Upper lobe of right lung (tissue), 1 donor: ENCODE results near the gene CEPT1. TPM values are rescaled to one million over a fixed set of nuclear protein-coding genes. Genes with fewer than 3 reads are reported as not detected.
A peak's percentile ranks its signal among the peaks of the same experiment; 100 is the strongest.

Source experiments
- ATAC-seq: fragments of 200-7000 bp; cut with Tn5 transposase; one replicate; pipeline ENCODE4 v1.9.1; 2020; ENCODE audit warnings: mild to moderate bottlenecking, moderate library complexity
- DNase-seq: peaks from one replicate; pipeline ENCODE4 v3.0.0-alpha.2; 2020
- H3K27ac ChIP-seq: fragments of 200-600 bp; one replicate; pipeline ENCODE4 v1.8.0; 2022
- H3K27me3 ChIP-seq: fragments of 200-600 bp; one replicate; pipeline ENCODE4 v1.8.0; 2022; ENCODE audit warnings: mild to moderate bottlenecking
- H3K36me3 ChIP-seq: fragments of 200-600 bp; one replicate; pipeline ENCODE4 v1.8.0; 2022
- H3K4me1 ChIP-seq: fragments of 200-600 bp; one replicate; pipeline ENCODE4 v1.8.0; 2022
- H3K4me3 ChIP-seq: fragments of 200-600 bp; one replicate; pipeline ENCODE4 v1.8.0; 2022; ENCODE audit warnings: mild to moderate bottlenecking
- H3K9me3 ChIP-seq: fragments of 200-600 bp; one replicate; pipeline ENCODE4 v1.8.0; 2022
- CTCF ChIP-seq: fragments of 200-600 bp; IDR thresholded peaks from one replicate; pipeline ENCODE4 v1.8.0; 2022; ENCODE audit warnings: antibody characterized with exemption
- intact Hi-C: fragments of 100-400 bp; cut with DNase I; formaldehyde crosslinking; loops from one replicate; pipeline ENCODE4 v1.11.0; 2022
- total RNA-seq: library from RNA; stranded (reverse); fragmentation: NEBNext Ultra II Directional; extraction: Animal tissue kit (Norgen Biotek cat#: 25700); gene quantifications from one replicate; pipeline ENCODE4 v1.2.1, GENCODE V29; 2021
- donor health status: DM: no; HTN: yes; CAD: no; lungs with severe emphysema.

CEPT1 gene
- total RNA-seq, 1 donor from 2014 or later, result 57.6 TPM

DNA sequence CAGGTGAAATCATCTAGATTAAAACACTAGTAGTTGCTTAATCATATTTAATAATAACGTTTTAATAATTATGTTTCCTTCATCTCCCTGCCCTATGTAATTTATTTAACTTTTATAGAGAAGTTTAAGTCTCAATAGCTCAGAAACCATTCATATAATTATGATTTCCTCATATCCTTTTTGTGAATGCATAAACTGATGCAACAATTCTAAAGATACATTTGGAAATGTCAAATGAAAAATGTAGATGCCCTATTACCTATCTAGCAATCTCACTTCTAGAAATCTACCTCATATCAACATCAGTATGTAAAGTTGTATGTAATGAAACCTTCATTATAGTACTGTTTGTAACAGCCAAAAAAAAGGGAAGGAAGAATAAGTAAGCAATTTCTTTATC is 10.6 kb upstream of the CEPT1 start:
- Histone ChIP-seq H3K27ac (no peak overlapping the region), H3K4me1 (peaks cover 4% of the 10 kb centered on the region), H3K27me3 (no peaks in the 10 kb centered on the region), H3K4me3 (no peak overlapping the region), H3K36me3 (peaks cover 48% of the 10 kb centered on the region), H3K9me3 (no peaks in the 10 kb centered on the region)
- intact Hi-C loops, result no loop called here
- no peak for ATAC-seq
- no peak for DNase-seq
- no peak for TF ChIP-seq CTCF

GRCh38 chr1:111131693-111132092 is 8.3 kb upstream of the CEPT1 start:
- Histone ChIP-seq H3K9me3 (no peaks in the 10 kb centered on the region), H3K27ac (no peak overlapping the region), H3K4me3 (no peak overlapping the region), H3K27me3 (no peaks in the 10 kb centered on the region), H3K4me1 (peaks cover 4% of the 10 kb centered on the region), H3K36me3 (peaks cover 46% of the 10 kb centered on the region)
- intact Hi-C loops, result no loop called here
- no peak for TF ChIP-seq CTCF
- DNase-seq (no peak), ATAC-seq (no peak)

- ATAC-seq (peak; percentile 73), DNase-seq (no peak)
- H3K27me3 ChIP-seq, result no peaks in the 10 kb centered on the region
- H3K4me3 ChIP-seq, result no peak overlapping the region
- peak overlapping the region; percentile 13 for H3K27ac ChIP-seq
- H3K4me1 ChIP-seq, result peaks cover 11% of the 10 kb centered on the region
- no peaks in the 10 kb centered on the region for H3K9me3 ChIP-seq
- intact Hi-C loops, result no loop called here
- TF ChIP-seq CTCF, result no peak
- H3K36me3 ChIP-seq, result peaks cover 44% of the 10 kb centered on the region
Observed at GRCh38 chr1:111133866-111134265, 6.2 kb upstream of the CEPT1 start.

GRCh38 chr1:111139324-111139955 is 583 bp upstream of the CEPT1 start:
- Histone ChIP-seq H3K27ac (peak overlapping the region; percentile 95), H3K27me3 (no peaks in the 10 kb centered on the region), H3K9me3 (no peaks in the 10 kb centered on the region), H3K36me3 (peaks cover 32% of the 10 kb centered on the region), H3K4me3 (peak overlapping the region; percentile 87), H3K4me1 (peaks cover 23% of the 10 kb centered on the region)
- no peak for TF ChIP-seq CTCF
- DNase-seq, result no peak
- ATAC-seq, result peak; percentile 66
- intact Hi-C loops, result no loop called here

GRCh38 chr1:111140680-111140967 is 601 bp downstream of the CEPT1 start:
- H3K27me3 ChIP-seq, result no peaks in the 10 kb centered on the region
- H3K36me3 ChIP-seq, result peaks cover 25% of the 10 kb centered on the region
- no peak for TF ChIP-seq CTCF
- H3K9me3 ChIP-seq, result no peaks in the 10 kb centered on the region
- H3K4me1 ChIP-seq, result peaks cover 23% of the 10 kb centered on the region
- DNase-seq (no peak), ATAC-seq (peak; percentile 77)
- intact Hi-C loops, result no loop called here
- H3K27ac ChIP-seq, result peak overlapping the region; percentile 95
- H3K4me3 ChIP-seq, result peak overlapping the region; percentile 87
